Body of pancreas (tissue), 4 donors: ENCODE measurements around the gene ERAS. TPM values are rescaled to one million over a fixed set of nuclear protein-coding genes. Genes with fewer than 3 reads are reported as not detected.

ENCODE experiments used
- ATAC-seq: fragments of 150-250 bp; one replicate; pipeline ENCODE4 v1.9.1; 2016
- DNase-seq, 4 donors: peaks; one replicate each; pipeline ENCODE4 v3.0.0-alpha.2; 2019
- H3K27ac ChIP-seq, 4 donors: fragments of 200-600 bp; sonication (generic); 1 replicate in 3 of 4; 2 replicates in 1 of 4; pipeline versions ENCODE4 v1.5.1 to v1.6.1; 2016 to 2019; ENCODE audit warnings: mild to moderate bottlenecking in 1 of 4, mixed read lengths in 1 of 4, moderate library complexity in 1 of 4
- H3K27me3 ChIP-seq, 2 donors: fragments of 200-600 bp; sonication (generic); one replicate each; pipeline ENCODE4 v1.6.0; 2016; ENCODE audit warnings: mild to moderate bottlenecking in 1 of 2
- H3K36me3 ChIP-seq, 2 donors: fragments of 200-600 bp; sonication (generic); replicated peaks in 1 of 2; 2 replicates each; pipeline ENCODE4 v1.5.1; 2016; ENCODE audit warnings: low read depth in 2 of 2; ENCODE audit not compliant: insufficient read depth in 1 of 2
- H3K4me1 ChIP-seq: fragments of 200-600 bp; sonication (generic); one replicate; pipeline ENCODE4 v1.6.0; 2016
- H3K4me3 ChIP-seq, 2 donors: fragments of 200-600 bp; sonication (generic); 1 replicate in 1 of 2; 2 replicates in 1 of 2; pipeline ENCODE4 v1.5.1; 2016 to 2019
- H3K9me3 ChIP-seq, 3 donors: fragments of 200-600 bp; sonication (generic); 1 replicate in 2 of 3; 2 replicates in 1 of 3; pipeline ENCODE4 v1.5.1; 2016
- CTCF ChIP-seq, 7 experiments: fragments of 450-650 bp in 4 of 7; fragments of 200-600 bp in 3 of 7; sonication (generic) in 3 of 7; IDR thresholded peaks; one replicate each; pipeline ENCODE4 v1.5.1; 2016 to 2019; ENCODE audit warnings: antibody characterized with exemption in 7 of 7
- POLR2A ChIP-seq, 3 donors: fragments of 450-650 bp; IDR thresholded peaks; one replicate each; pipeline ENCODE4 v1.6.1; 2016; ENCODE audit warnings: antibody characterized with exemption in 3 of 3, mild to moderate bottlenecking in 2 of 3
- WGBS, 2 donors: methylation state at CpG; one replicate each; pipeline ENCODE4 v1.1.5; 2017; 5-methylcytosine and 5-hydroxymethylcytosine counted together
- intact Hi-C: fragments of 100-400 bp; cut with DNase I; formaldehyde crosslinking; loops from one replicate; pipeline ENCODE4 v1.15.1; 2023
- total RNA-seq, 2 donors: library from RNA; depleted of rRNA; stranded (reverse); fragments of >200 nt; gene quantifications; one replicate each; pipeline ENCODE4 v1.1.0, GENCODE V29; 2016

ERAS gene
- total RNA-seq, 2 donors from 2014 or later: not detected

- H3K4me3 ChIP-seq: no peak overlapping the region
- H3K27me3 ChIP-seq: no peaks in the 10 kb centered on the region
Observed at GRCh38 chrX:48823053-48823452, 3.3 kb upstream of the ERAS start.

GRCh38 chrX:48824066-48824465, 2.2 kb upstream of the ERAS start:
- intact Hi-C loops: no loop called here
- Histone ChIP-seq H3K4me3 (no peak overlapping the region), H3K4me1 (no peaks in the 10 kb centered on the region), H3K36me3 (no peaks in the 10 kb centered on the region), H3K9me3 (no peaks in the 10 kb centered on the region), H3K27ac (no peak overlapping the region), H3K27me3 (no peaks in the 10 kb centered on the region)
- no peak for TF ChIP-seq CTCF (IDR thresholded peaks at IDR 0.05)
- no peak for TF ChIP-seq POLR2A (IDR thresholded peaks at IDR 0.05)
- DNase-seq (no peak), ATAC-seq (no peak)
- WGBS, 2 donors: 93 to 100% methylated on average over 3 to 4 of the region's 8 CpGs

More at GRCh38 chrX:48823053-48823452, 3.3 kb upstream of the ERAS start:
- DNase-seq (no peak), ATAC-seq (no peak)
- no peaks in the 10 kb centered on the region for H3K36me3 ChIP-seq
- no peak for TF ChIP-seq CTCF (IDR thresholded peaks at IDR 0.05)
- no peak for TF ChIP-seq POLR2A (IDR thresholded peaks at IDR 0.05)
- intact Hi-C loops: no loop called here
- no peaks in the 10 kb centered on the region for H3K9me3 ChIP-seq
- no peaks in the 10 kb centered on the region for H3K4me1 ChIP-seq
- H3K27ac ChIP-seq: no peak overlapping the region
- 85% methylated on average over 4 of the region's 6 CpGs; no CpG with 5 or more reads in 1 of the 2 donors for WGBS, 2 donors

DNA sequence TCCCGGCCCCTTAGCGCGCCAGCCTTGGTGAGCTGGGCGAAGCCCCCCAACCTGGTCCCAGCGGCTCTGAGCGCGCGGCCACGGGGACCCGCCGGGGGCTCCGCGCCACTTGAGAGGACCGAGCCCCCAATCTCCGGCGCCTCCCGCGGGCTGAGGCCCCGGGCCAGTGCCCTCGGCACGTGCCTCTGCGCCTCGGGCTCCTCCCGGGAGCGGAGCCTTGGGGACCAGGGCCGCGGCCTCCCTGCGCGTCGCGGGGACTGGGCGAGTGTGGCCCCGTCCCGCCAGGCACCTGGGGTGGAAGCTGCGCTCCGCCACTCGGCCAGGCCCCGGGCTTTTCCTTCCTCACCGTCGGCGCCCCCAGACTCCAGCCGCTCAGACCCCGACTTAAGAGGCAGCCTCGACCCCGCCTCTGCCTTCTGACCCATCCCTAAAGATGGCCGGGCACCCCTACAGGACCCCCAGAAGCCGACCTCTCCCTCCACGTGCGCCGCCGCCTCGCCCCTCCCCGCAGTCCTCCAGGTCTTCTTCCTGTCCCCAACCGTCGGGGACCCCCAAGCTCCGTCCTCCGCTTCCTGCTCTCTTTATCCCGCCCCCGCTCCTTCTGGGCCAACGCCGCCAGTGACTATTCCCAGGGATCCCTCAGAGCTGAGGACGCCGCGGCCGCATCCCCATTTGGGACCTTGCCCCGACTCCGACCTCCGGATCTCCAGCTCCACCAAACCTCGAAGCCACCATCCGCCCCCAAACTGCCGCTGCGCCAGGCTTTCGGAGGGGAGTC, 752 bp downstream of the ERAS start:
- ATAC-seq: no peak
- intact Hi-C loops: no loop called here
- Histone ChIP-seq H3K27ac (no peak overlapping the region), H3K4me1 (no peaks in the 10 kb centered on the region), H3K36me3 (no peaks in the 10 kb centered on the region), H3K27me3 (no peaks in the 10 kb centered on the region), H3K9me3 (no peaks in the 10 kb centered on the region), H3K4me3 (no peak overlapping the region)
- no peak for DNase-seq
- WGBS, 2 donors: 44 to 50% methylated on average over 13 to 45 of the region's 73 CpGs
- no peak for TF ChIP-seq POLR2A (IDR thresholded peaks at IDR 0.05)
- no peak for TF ChIP-seq CTCF (IDR thresholded peaks at IDR 0.05)

GRCh38 chrX:48827654-48827968, 1.3 kb downstream of the ERAS start:
- ATAC-seq (no peak), DNase-seq (no peak)
- no peak overlapping the region for H3K4me3 ChIP-seq
- no peaks in the 10 kb centered on the region for H3K9me3 ChIP-seq
- H3K36me3 ChIP-seq: no peaks in the 10 kb centered on the region
- H3K27ac ChIP-seq: no peak overlapping the region
- TF ChIP-seq POLR2A (IDR thresholded peaks at IDR 0.05) (no peak), CTCF (IDR thresholded peaks at IDR 0.05) (no peak)
- WGBS, 2 donors: 52 to 72% methylated on average over 3 to 4 of the region's 4 CpGs
- H3K4me1 ChIP-seq: no peaks in the 10 kb centered on the region
- intact Hi-C loops: no loop called here
- no peaks in the 10 kb centered on the region for H3K27me3 ChIP-seq
